CD4-positive, alpha-beta T cell treated with Interleukin-12 subunit alpha and Interleukin-12 subunit beta, for 1 hour (primary cell): ENCODE measurements around the gene ZBTB20.

ENCODE experiments used
- DNase-seq: peaks from one replicate; pipeline ENCODE4 v3.0.0-alpha.2; 2020

Gene ZBTB20

DNA sequence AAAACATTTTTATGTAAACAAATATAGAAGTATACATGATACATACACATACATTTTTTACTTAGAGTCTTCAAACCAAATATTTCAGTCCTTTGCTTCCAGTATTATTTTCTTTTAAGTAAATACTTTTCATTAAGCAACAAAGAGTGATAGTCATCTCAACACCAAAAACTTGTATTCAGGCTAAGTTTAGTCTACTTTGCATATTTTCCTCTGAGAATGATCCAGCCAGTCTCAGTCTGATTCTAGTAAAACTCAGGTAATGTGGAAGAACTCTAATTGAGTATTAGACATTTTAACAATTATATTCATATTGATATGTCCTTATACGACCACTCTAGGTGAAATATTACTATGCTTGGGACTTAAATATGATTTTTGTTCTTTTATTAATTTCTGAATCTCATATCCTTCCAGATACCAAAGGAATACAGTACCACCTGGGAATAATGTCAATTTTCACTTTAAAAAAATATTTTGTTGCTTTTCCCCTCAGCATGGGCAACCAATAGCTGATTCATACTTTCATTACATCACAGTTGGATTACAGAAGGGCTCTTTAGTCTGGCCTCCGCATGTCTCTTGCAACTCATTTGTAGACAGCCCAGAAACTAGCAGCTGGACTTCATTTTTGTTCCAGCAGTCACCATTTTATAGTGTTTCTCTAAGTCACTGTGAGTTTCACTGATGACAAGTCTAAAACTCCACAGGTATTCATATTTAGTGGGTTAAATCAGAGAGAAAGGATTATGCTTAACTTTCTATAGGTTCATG lies 390.4 kb downstream of the ZBTB20 start:
- DNase-seq = no peak

- DNase-seq = peak; percentile 2
Observed at GRCh38 chr3:114746502-114746901, 400.6 kb downstream of the ZBTB20 start.

GRCh38 chr3:114745322-114746240 lies 401.5 kb downstream of the ZBTB20 start:
- DNase-seq = no peak

DNA sequence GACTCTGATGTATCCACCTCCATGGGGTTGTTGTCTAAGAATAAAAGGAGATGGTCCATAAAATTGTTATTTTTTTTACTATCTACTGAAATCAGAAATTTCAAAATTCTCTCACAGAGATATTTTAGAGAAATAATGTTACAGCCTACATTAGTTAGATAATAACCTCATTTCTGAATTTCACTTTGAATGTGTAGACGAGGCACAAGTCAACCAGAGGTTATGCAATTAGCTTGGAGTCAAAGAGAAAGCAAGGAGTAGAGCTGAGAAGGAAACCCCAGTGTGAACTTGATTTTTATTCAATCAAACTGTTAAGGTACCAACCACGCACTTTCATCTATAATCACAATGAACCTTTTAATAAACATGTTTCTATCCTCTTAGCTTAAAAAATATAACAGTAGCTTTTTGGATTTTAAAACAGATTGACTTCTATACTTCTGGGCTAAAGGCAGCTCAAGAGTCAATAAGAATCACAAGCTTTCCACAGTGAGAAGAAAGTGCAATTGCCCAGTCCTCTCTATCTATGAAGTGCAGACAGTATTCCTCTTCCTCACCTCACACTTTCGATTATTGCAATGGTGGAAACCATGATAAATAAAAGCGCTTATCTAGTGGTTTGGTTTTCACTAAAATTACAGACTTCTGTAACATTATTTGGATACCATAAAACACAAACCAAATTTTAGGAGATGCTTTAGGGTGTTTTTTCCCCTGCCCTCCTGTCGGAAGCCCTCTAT lies 403.2 kb downstream of the ZBTB20 start:
- no peak for DNase-seq

DNA sequence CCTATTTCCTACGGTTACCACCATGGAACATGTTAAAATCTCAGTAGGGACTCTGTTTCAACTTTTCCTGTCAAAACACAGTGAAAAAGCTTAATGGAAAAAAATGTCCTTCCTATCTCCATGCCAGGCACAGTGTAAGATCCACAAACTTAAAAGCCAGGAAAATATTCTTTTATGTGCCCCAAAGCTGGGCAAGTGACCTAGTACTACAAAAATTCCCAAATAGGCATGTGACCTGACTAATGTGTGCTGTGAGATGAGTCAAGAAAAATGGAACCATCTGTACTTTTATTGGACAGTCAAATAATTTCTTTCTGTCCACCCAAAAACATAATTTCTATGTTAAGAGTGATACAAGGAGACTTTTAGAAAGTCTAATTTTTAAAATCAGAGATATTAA lies 406.0 kb downstream of the ZBTB20 start:
- no peak for DNase-seq

DNA sequence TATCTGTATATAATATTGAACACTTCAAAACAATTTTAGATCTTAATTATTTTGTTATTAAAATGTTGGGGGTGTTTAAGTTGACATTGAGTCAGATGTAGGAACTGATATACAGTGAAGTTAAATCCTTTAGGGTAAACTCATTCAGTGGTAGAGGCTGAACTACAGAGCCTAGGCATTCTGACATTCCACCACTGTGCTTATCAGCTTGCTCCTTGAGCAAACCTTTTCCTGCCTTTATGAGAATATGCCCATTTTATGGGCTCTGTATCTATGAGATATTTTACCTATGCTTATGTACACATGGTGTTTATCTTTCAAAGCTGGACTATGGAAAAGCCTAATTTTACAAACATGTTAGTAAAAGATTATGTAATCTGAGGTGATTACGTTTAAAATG lies 407.5 kb downstream of the ZBTB20 start:
- no peak for DNase-seq

GRCh38 chr3:114732353-114732752 lies 414.7 kb downstream of the ZBTB20 start:
- no peak for DNase-seq

DNA sequence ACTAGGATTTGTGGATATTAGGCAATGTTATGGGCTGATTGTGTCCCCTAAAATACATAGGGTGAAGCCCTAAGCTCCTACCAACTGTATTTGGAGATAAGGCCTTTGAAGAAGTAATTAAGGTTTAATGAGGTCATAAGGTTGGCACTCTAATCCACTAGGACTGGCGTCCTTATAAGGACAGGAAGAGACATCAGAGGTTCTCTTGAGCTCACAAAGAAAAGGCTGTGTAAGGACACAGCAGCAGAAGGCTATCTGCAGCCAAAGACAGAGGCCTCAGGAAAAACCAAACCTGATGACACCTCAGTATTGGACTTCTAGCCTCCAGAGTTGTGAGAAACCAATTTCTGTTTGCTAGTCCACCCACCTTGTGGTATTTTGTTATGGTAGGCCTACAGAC lies 416.7 kb downstream of the ZBTB20 start:
- no peak for DNase-seq

DNA sequence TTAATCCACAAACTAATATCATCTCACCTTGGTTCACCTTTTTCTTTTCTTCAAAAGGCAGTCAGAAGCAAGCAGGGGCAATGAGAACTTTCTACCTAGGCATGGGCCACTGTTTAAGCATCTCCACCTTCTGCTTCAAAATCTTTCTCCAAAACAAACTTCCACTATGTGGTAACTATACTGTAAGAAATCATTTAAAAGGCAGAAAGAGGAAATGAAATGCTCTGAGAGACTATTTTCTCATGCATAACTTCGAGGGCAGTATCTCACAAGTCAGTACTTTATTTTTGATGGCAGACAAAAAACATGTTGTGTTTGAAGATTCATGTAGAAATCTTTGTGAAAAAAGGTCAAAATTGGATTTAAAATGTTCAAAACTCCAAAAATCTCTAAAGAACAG lies 419.7 kb downstream of the ZBTB20 start:
- no peak for DNase-seq

- no peak for DNase-seq
Observed at GRCh38 chr3:114725966-114726365, 421.1 kb downstream of the ZBTB20 start.

DNA sequence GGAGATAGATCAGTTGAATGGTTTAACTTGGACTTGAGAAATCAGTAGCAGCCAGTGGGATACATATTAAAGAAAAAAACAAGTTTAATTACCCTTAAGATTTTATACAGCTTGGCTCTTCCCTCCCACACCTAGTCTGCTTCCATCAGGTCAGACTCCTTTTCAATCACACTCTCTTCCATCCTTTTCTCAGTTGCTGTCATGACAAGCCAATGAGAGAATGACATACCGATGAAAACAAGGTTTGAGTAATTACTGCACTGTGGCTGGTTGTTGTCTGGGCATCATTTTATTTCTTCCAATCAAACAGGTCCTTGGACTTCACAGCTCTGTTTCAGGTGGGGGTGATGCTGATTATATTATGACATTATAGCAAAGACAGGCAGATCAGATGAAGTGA lies 424.6 kb downstream of the ZBTB20 start:
- DNase-seq = no peak

DNA sequence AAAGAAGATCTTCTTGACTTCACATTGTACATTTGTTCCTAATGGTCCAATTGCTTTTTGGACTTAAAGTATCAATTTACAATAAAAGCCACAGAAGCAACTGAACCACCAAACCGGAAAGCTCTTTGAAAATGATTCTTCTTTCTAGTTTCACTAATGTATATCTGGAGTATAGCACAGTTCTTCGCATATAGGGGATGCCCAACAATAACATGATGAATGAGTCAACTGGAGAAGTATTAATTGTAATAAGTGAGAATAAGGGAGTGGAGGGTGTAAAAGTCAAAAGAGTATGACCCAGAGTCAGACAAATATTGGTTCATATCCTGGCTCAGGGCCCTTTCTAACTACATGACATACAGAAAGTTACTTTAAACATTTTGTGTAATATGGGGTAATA lies 425.2 kb downstream of the ZBTB20 start:
- no peak for DNase-seq

GRCh38 chr3:114721209-114721608 lies 425.9 kb downstream of the ZBTB20 start:
- no peak for DNase-seq

DNA sequence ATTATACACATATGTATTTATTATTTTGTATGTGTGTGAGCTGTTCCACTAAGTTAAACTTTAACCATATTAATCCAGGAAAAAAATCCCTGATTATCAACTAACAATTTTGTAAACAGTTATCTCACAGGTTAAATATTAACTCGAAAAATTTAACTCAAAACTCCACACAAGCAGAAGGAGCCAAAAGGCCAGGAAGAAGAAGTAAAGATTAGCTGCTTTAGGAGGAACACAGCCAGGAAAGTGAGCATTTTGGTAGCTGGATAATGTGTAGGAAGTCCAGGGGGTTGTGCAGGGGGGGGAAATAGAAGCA lies 428.2 kb downstream of the ZBTB20 start:
- no peak for DNase-seq

DNA sequence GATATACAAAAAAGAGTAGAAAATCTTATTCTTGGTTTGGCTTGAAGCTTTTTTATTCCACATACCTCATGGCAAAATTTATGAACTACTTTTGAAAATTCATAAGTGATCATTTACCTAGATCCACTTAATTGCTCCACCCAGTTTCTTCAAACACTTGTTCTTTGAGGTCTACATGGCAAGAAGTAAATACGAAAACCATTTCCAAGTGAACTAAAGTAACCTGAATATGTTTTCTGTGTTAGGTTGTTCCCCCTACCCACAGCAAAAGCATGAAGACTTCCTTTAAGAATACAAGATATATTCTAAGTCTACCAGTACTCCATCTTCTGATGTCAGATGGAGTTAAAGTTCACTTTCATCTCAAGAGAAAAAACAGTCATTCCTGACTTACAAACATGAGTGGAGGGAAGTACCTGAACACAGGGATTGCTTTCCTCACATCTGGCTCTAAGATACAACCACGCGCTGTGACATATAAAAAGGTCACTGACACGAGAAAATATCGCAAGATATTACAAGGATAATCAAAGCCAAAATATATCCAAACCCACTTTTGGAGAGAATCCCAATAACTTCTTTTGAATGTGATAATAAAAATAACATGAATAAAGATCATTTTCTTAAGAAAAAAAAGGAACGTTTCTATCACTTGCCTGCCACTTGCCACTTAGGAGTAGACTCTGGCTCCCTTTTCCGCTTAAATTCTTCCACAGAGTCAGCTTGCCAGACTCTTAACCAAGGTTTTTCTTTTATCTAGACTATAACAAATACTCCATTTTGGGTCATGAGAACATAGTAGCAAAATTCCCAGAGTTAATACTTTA lies 428.8 kb downstream of the ZBTB20 start:
- DNase-seq = no peak

- no peak for DNase-seq
Observed at GRCh38 chr3:114716916-114717315, 430.2 kb downstream of the ZBTB20 start.

GRCh38 chr3:114716126-114716525 lies 431.0 kb downstream of the ZBTB20 start:
- DNase-seq = no peak

GRCh38 chr3:114714957-114715460 lies 432.1 kb downstream of the ZBTB20 start:
- no peak for DNase-seq

DNA sequence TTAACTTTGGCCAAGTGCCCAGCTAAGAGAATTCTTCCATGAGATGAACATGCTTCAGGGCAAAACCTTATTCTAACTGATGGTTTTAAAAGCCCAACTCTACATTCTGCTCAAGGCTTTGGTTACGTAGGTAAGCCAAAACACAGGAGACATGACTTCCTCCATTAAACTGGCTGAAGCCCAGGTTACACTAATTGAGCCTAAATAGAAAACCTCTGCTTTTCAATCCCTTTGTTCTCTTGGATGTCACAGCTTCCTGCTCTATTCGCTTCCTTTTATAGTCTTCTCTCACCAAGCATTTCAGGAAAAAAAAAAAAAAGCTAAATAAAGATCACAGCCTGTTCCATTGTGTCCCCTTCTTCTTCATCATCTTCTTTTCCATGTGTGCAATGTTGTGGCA lies 432.9 kb downstream of the ZBTB20 start:
- DNase-seq = no peak

- DNase-seq = no peak
Observed at GRCh38 chr3:114712728-114713492, 434.2 kb downstream of the ZBTB20 start.

- DNase-seq = no peak
Observed at GRCh38 chr3:114711321-114711886, 435.7 kb downstream of the ZBTB20 start.
